HepG2 (cell line): ENCODE data around the gene SERPINB6. TPM values are rescaled to one million over a fixed set of nuclear protein-coding genes. Genes with fewer than 3 reads are reported as not detected.

Experiments
- ARNTL ChIP-seq: sonication (generic); formaldehyde crosslinking; IDR thresholded peaks from 2 replicates; pipeline ENCODE4 v1.4.0; 2020; ENCODE audit warnings: mild to moderate bottlenecking, missing genetic modification reagents
- HMGXB4 ChIP-seq, 2 experiments: sonication (generic) in 1 of 2; formaldehyde crosslinking in 1 of 2; IDR thresholded peaks; 2 replicates each; pipeline versions ENCODE4 v1.4.0 to v1.6.1; 2018 to 2020; ENCODE audit warnings: missing genetic modification reagents in 2 of 2, borderline replicate concordance in 1 of 2, low read depth in 1 of 2, mild to moderate bottlenecking in 1 of 2, missing biosample characterization in 1 of 2
- KAT8 ChIP-seq: IDR thresholded peaks from 2 replicates; pipeline ENCODE4 v1.6.1; 2016; ENCODE audit warnings: missing genetic modification reagents, missing compliant biosample characterization
- KIAA2018 ChIP-seq: sonication (generic); formaldehyde crosslinking; IDR thresholded peaks from 2 replicates; pipeline ENCODE4 v1.5.0; 2020; ENCODE audit warnings: mild to moderate bottlenecking, missing genetic modification reagents, borderline replicate concordance
- MIER2 ChIP-seq: IDR thresholded peaks from 2 replicates; pipeline ENCODE4 v1.6.1; 2016; ENCODE audit warnings: missing biosample characterization, missing genetic modification reagents
- NCOA5 ChIP-seq: sonication (generic); formaldehyde crosslinking; IDR thresholded peaks from 2 replicates; pipeline ENCODE4 v1.4.0; 2020; ENCODE audit warnings: missing genetic modification reagents
- RNF219 ChIP-seq: sonication (generic); formaldehyde crosslinking; IDR thresholded peaks from 2 replicates; pipeline ENCODE4 v1.5.0; 2020; ENCODE audit warnings: mild to moderate bottlenecking, missing genetic modification reagents
- SP5 ChIP-seq: IDR thresholded peaks from 2 replicates; pipeline ENCODE4 v1.6.1; 2016; ENCODE audit warnings: low read depth, borderline replicate concordance
- TBX3 ChIP-seq: fragments of 450-650 bp; IDR thresholded peaks from 2 replicates; pipeline ENCODE4 v1.6.1; 2017; ENCODE audit warnings: antibody characterized with exemption, mild to moderate bottlenecking, inconsistent platforms, borderline replicate concordance
- TCF7 ChIP-seq: sonication (generic); IDR thresholded peaks from 2 replicates; pipeline ENCODE4 v1.6.1; 2016; ENCODE audit warnings: antibody characterized with exemption, low read depth
- ZNF121 ChIP-seq: sonication (generic); formaldehyde crosslinking; IDR thresholded peaks from 2 replicates; pipeline ENCODE4 v1.5.0; 2020; ENCODE audit warnings: mild to moderate bottlenecking, missing genetic modification reagents
- polyA plus RNA-seq, 8 experiments: library from polyadenylated mRNA; depleted of rRNA in 3 of 8; stranded (reverse) in 7 of 8; unstranded in 1 of 8; fragments of >200 nt; fragmentation: Illumina TruSeq in 4 of 8; extraction: Trizol in 4 of 8; gene quantifications; 2 replicates each; pipeline versions ENCODE4 v1.2.1 to v1.2.3, GENCODE V29; 2011 to 2016; ENCODE audit warnings: low read depth in 4 of 8, missing spikeins in 1 of 8, mixed read lengths in 1 of 8; ENCODE audit not compliant: insufficient read depth in 1 of 8
- total RNA-seq, 5 experiments: library from RNA; depleted of rRNA; stranded (reverse); fragments of >200 nt; fragmentation: Illumina TruSeq; extraction: Trizol; gene quantifications; 2 replicates each; pipeline ENCODE4 v1.2.3, GENCODE V29; 2016; ENCODE audit warnings: low read depth in 1 of 5
- TF ChIP-seq, protein P1 (sequence below): IDR thresholded peaks from 2 replicates; pipeline ENCODE4 v1.6.1; 2016
- TF ChIP-seq, protein P2 (sequence below): sonication (generic); IDR thresholded peaks from 2 replicates; pipeline ENCODE4 v1.6.1; 2016; ENCODE audit warnings: low read depth, borderline replicate concordance

The SERPINB6 gene
- total and polyA plus RNA-seq, 2 of the 13 experiments (the other 11 are each of a cell fraction or from before 2014, with no cell fraction given) = 38.2 to 61.3 TPM

DNA sequence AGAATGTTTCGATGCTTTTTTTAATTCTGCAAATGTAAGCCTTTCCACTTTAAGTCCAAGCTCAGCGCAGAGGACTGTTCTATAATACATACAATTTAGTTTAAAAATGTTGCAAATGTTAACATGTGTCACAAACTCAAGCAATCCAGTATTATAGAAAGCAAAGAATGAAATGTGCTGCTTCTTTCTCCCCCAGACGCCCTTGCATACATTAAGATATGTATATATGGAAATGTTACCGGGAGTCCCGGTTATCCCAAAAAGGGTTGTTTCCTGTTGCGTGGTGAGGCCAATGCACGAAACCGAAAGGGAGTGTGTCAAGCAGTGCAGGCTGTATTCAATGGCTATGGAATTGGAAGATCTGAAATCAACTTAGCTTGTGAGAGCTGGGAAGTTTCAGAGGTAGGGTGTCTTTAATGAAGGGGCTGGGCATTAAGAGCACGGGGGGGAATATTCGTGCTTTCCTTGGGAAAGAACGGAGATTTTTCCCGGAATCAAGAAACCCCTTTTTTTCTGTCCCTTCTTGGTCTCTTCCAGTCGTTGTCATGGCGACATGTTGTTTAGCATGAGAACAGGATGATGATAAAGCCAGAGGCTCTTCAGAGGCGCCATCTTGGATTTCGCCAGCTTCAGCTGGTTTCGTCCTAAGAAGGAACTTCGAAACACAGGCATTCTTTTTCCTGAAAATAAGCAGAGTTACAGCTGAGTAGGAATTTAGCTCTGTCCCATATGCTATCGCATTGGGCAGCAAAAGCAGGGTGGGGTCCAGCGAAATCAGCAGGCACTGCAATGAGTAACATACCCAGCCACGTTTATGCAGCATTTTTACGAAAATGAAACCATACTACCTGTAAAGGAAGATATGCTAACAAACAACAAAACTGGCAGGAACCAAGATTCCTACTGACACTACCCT lies 18.2 kb upstream of the SERPINB6 start (continued):
- TF ChIP-seq ARNTL = 0 out of 2 replicates have a peak, but pooled peaks have one; percentile 51
- no peak for TF ChIP-seq RNF219
- TF ChIP-seq NCOA5 = no peak
- peak; percentile 58; the same call in 1 of the 2 replicates for TF ChIP-seq TBX3
- TF ChIP-seq MIER2 = no peak
- TF ChIP-seq TCF7 = no peak
- TF ChIP-seq KAT8 (CRISPR knock-in tag) = peak; percentile 64
- TF ChIP-seq SP5 = no peak
- no peak for TF ChIP-seq KIAA2018 (CRISPR knock-in tag)
- TF ChIP-seq ZNF121 (CRISPR knock-in tag) = no peak
- TF ChIP-seq HMGXB4 (CRISPR knock-in tag; IDR thresholded peaks at IDR 0.05; ENCODE audit: borderline replicate concordance in 1 of 2, low read depth in 1 of 2) = peak in 1 of 2 experiments; percentile 20; a peak in 2 of 4 replicates
- TF ChIP-seq, protein P1, sequence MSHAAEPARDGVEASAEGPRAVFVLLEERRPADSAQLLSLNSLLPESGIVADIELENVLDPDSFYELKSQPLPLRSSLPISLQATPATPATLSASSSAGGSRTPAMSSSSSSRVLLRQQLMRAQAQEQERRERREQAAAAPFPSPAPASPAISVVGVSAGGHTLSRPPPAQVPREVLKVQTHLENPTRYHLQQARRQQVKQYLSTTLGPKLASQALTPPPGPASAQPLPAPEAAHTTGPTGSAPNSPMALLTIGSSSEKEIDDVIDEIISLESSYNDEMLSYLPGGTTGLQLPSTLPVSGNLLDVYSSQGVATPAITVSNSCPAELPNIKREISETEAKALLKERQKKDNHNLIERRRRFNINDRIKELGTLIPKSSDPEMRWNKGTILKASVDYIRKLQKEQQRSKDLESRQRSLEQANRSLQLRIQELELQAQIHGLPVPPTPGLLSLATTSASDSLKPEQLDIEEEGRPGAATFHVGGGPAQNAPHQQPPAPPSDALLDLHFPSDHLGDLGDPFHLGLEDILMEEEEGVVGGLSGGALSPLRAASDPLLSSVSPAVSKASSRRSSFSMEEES (CRISPR knock-in tag) = peak; percentile 54
- TF ChIP-seq, protein P2, sequence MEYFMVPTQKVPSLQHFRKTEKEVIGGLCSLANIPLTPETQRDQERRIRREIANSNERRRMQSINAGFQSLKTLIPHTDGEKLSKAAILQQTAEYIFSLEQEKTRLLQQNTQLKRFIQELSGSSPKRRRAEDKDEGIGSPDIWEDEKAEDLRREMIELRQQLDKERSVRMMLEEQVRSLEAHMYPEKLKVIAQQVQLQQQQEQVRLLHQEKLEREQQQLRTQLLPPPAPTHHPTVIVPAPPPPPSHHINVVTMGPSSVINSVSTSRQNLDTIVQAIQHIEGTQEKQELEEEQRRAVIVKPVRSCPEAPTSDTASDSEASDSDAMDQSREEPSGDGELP = peak; percentile 83; the same call in 1 of the 2 replicates
